HepG2 (cell line): Measurements from ENCODE around the gene MRFAP1L1. TPM values are rescaled to one million over a fixed set of nuclear protein-coding genes. Genes with fewer than 3 reads are reported as not detected.

ENCODE experiments used
- EED ChIP-seq: sonication (generic); formaldehyde crosslinking; IDR thresholded peaks from 2 replicates; pipeline ENCODE4 v1.5.0; 2020; ENCODE audit warnings: mild to moderate bottlenecking, missing genetic modification reagents
- HMGXB4 ChIP-seq, 2 experiments: sonication (generic) in 1 of 2; formaldehyde crosslinking in 1 of 2; IDR thresholded peaks; 2 replicates each; pipeline versions ENCODE4 v1.4.0 to v1.6.1; 2018 to 2020; ENCODE audit warnings: missing genetic modification reagents in 2 of 2, borderline replicate concordance in 1 of 2, low read depth in 1 of 2, mild to moderate bottlenecking in 1 of 2, missing biosample characterization in 1 of 2
- HNRNPL ChIP-seq: fragments of 200-400 bp; formaldehyde crosslinking; IDR thresholded peaks from 2 replicates; pipeline ENCODE4 v1.6.1; 2017; ENCODE audit warnings: mild to moderate bottlenecking, low read depth, low read length
- MAZ ChIP-seq, 2 experiments: sonication (generic) in 1 of 2; formaldehyde crosslinking in 1 of 2; IDR thresholded peaks; 2 replicates each; pipeline versions ENCODE4 v1.5.0 to v1.6.1; 2012 to 2020; ENCODE audit warnings: low read depth in 2 of 2, mild to moderate bottlenecking in 2 of 2, borderline replicate concordance in 1 of 2, improper control_type of control experiment in 1 of 2, low read length in 1 of 2, missing genetic modification reagents in 1 of 2, moderate library complexity in 1 of 2
- MTA1 ChIP-seq: sonication (generic); formaldehyde crosslinking; IDR thresholded peaks from 2 replicates; pipeline ENCODE4 v1.4.0; 2020; ENCODE audit warnings: missing genetic modification reagents, mild to moderate bottlenecking, borderline replicate concordance
- MYC ChIP-seq: sonication (generic); formaldehyde crosslinking; IDR thresholded peaks from 2 replicates; pipeline ENCODE4 v1.9.0; 2021; ENCODE audit warnings: missing genetic modification reagents, borderline replicate concordance
- NR2F6 ChIP-seq, 2 experiments: IDR thresholded peaks; 2 replicates each; pipeline ENCODE4 v1.6.1; 2016; ENCODE audit warnings: antibody characterized with exemption in 1 of 2, mild to moderate bottlenecking in 1 of 2
- PCBP1 ChIP-seq: fragments of 200-400 bp; formaldehyde crosslinking; IDR thresholded peaks from 2 replicates; pipeline ENCODE4 v1.6.1; 2017; ENCODE audit warnings: mild to moderate bottlenecking, low read depth, low read length, borderline replicate concordance
- PITX1 ChIP-seq: sonication (generic); formaldehyde crosslinking; IDR thresholded peaks from 2 replicates; pipeline ENCODE4 v1.5.1; 2020; ENCODE audit warnings: mild to moderate bottlenecking, missing genetic modification reagents
- RBM22 ChIP-seq: fragments of 200-400 bp; formaldehyde crosslinking; optimal IDR thresholded peaks from 2 replicates; pipeline ENCODE3; 2017; ENCODE audit warnings: mild to moderate bottlenecking, low read length, moderate library complexity
- RXRA ChIP-seq: sonication (generic); formaldehyde crosslinking; IDR thresholded peaks from 2 replicates; pipeline ENCODE4 v1.5.1; 2020; ENCODE audit warnings: missing genetic modification reagents
- TEAD3 ChIP-seq: optimal IDR thresholded peaks from 2 replicates; pipeline ENCODE3; 2016; ENCODE audit warnings: borderline replicate concordance
- TFAP4 ChIP-seq: sonication (generic); IDR thresholded peaks from 2 replicates; pipeline ENCODE4 v1.6.1; 2016; ENCODE audit warnings: low read depth, borderline replicate concordance
- TSC22D2 ChIP-seq: sonication (generic); formaldehyde crosslinking; IDR thresholded peaks from 2 replicates; pipeline ENCODE4 v1.5.1; 2020; ENCODE audit warnings: missing genetic modification reagents, mild to moderate bottlenecking, borderline replicate concordance
- ZFP91 ChIP-seq: sonication (generic); formaldehyde crosslinking; IDR thresholded peaks from 2 replicates; pipeline ENCODE4 v1.9.0; 2022; ENCODE audit warnings: missing genetic modification reagents, mild to moderate bottlenecking, borderline replicate concordance
- ZNF292 ChIP-seq: sonication (generic); formaldehyde crosslinking; IDR thresholded peaks from 2 replicates; pipeline ENCODE4 v1.8.1; 2022; ENCODE audit warnings: mild to moderate bottlenecking, low read depth, missing genetic modification reagents, borderline replicate concordance
- ZNF30 ChIP-seq: sonication (generic); formaldehyde crosslinking; IDR thresholded peaks from 2 replicates; pipeline ENCODE4 v1.5.0; 2020; ENCODE audit warnings: mild to moderate bottlenecking, missing genetic modification reagents
- ZNF331 ChIP-seq: sonication (generic); formaldehyde crosslinking; IDR thresholded peaks from 2 replicates; pipeline ENCODE4 v1.4.0; 2020; ENCODE audit warnings: missing genetic modification reagents
- ZNF431 ChIP-seq: sonication (generic); formaldehyde crosslinking; IDR thresholded peaks from 2 replicates; pipeline ENCODE4 v1.9.0; 2022; ENCODE audit warnings: missing genetic modification reagents, low read depth, mild to moderate bottlenecking, borderline replicate concordance
- ZNF761 ChIP-seq: sonication (generic); formaldehyde crosslinking; conservative IDR thresholded peaks from 2 replicates; pipeline ENCODE4 v1.4.0; 2020; ENCODE audit warnings: mild to moderate bottlenecking, missing genetic modification reagents
- ZNF788 ChIP-seq: sonication (generic); formaldehyde crosslinking; IDR thresholded peaks from 2 replicates; pipeline ENCODE4 v1.5.0; 2020; ENCODE audit warnings: mild to moderate bottlenecking, missing genetic modification reagents, borderline replicate concordance
- polyA plus RNA-seq, 8 experiments: library from polyadenylated mRNA; depleted of rRNA in 3 of 8; stranded (reverse) in 7 of 8; unstranded in 1 of 8; fragments of >200 nt; fragmentation: Illumina TruSeq in 4 of 8; extraction: Trizol in 4 of 8; gene quantifications; 2 replicates each; pipeline versions ENCODE4 v1.2.1 to v1.2.3, GENCODE V29; 2011 to 2016; ENCODE audit warnings: low read depth in 4 of 8, missing spikeins in 1 of 8, mixed read lengths in 1 of 8; ENCODE audit not compliant: insufficient read depth in 1 of 8
- total RNA-seq, 5 experiments: library from RNA; depleted of rRNA; stranded (reverse); fragments of >200 nt; fragmentation: Illumina TruSeq; extraction: Trizol; gene quantifications; 2 replicates each; pipeline ENCODE4 v1.2.3, GENCODE V29; 2016; ENCODE audit warnings: low read depth in 1 of 5
- TF ChIP-seq, protein P1 (sequence below): sonication (generic); formaldehyde crosslinking; IDR thresholded peaks from 2 replicates; pipeline ENCODE4 v1.4.0; 2020; ENCODE audit warnings: missing genetic modification reagents, borderline replicate concordance

MRFAP1L1 gene
- total and polyA plus RNA-seq, 2 of the 13 experiments (the other 11 are each of a cell fraction or from before 2014, with no cell fraction given), result 44.8 to 76.6 TPM

DNA sequence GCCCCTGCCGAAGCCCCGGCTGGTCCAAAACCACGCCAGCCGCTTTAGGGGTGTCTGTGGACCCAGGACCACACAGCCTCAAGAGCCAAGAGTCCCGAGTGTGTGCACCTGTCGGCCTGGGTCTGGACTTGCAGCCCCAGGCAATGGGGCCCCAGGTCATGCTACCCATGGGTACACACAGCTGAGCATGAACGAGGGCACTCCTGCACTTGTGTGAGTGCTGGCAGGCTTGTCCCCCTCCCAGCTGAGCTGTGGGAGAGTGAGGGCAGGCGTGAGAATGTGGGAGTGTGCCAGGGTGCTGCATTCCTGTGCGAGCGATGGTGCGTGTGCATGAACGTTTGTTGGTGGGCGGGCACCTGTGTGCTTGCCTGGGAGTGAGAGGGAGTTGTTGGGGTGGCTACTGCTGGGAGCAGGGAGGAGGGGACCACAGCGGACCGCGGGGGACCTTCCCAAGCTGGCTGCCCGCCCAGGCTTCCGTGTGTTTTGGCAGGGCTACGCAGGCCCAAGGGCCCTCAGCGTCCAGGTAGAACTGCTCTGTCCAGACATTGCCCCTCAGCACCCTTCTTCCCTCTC, 37.1 kb upstream of the MRFAP1L1 start (continued):
- TF ChIP-seq HMGXB4 (CRISPR knock-in tag; IDR thresholded peaks at IDR 0.05; ENCODE audit: borderline replicate concordance in 1 of 2, low read depth in 1 of 2), result peak in 1 of 2 experiments; percentile 16; a peak in 1 of 4 replicates
- no peak for TF ChIP-seq RBM22
- TF ChIP-seq ZNF331 (CRISPR knock-in tag), result 0 out of 2 replicates have a peak, but pooled peaks have one; percentile 40
- peak; percentile 58; the same call in 1 of the 2 replicates for TF ChIP-seq ZNF788 (CRISPR knock-in tag)
- no peak for TF ChIP-seq MAZ (IDR thresholded peaks at IDR 0.05; ENCODE audit: borderline replicate concordance, low read depth, low read length)
- peak; percentile 57; the same call in 1 of the 2 replicates for TF ChIP-seq MAZ (CRISPR knock-in tag; IDR thresholded peaks at IDR 0.05; ENCODE audit: low read depth)
- TF ChIP-seq EED (CRISPR knock-in tag), result 0 out of 2 replicates have a peak, but pooled peaks have one; percentile 16
- peak; percentile 65; the same call in 1 of the 2 replicates for TF ChIP-seq ZFP91 (CRISPR knock-in tag)
- peak; percentile 63 for TF ChIP-seq TEAD3 (CRISPR knock-in tag)
- TF ChIP-seq MTA1, result peak; percentile 34; the same call in 1 of the 2 replicates
- no peak for TF ChIP-seq ZNF30
- TF ChIP-seq RXRA (CRISPR knock-in tag), result peak; percentile 35; the same call in 1 of the 2 replicates
- no peak for TF ChIP-seq NR2F6 (IDR thresholded peaks at IDR 0.05)
- 0 out of 2 replicates have a peak, but pooled peaks have one; percentile 10 for TF ChIP-seq NR2F6 (CRISPR knock-in tag; IDR thresholded peaks at IDR 0.05)
- 0 out of 2 replicates have a peak, but pooled peaks have one; percentile 41 for TF ChIP-seq PCBP1
- TF ChIP-seq TFAP4, result peak; percentile 48; the same call in 1 of the 2 replicates
- 0 out of 2 replicates have a peak, but pooled peaks have one; percentile 36 for TF ChIP-seq ZNF431 (CRISPR knock-in tag)
- TF ChIP-seq, protein P1, sequence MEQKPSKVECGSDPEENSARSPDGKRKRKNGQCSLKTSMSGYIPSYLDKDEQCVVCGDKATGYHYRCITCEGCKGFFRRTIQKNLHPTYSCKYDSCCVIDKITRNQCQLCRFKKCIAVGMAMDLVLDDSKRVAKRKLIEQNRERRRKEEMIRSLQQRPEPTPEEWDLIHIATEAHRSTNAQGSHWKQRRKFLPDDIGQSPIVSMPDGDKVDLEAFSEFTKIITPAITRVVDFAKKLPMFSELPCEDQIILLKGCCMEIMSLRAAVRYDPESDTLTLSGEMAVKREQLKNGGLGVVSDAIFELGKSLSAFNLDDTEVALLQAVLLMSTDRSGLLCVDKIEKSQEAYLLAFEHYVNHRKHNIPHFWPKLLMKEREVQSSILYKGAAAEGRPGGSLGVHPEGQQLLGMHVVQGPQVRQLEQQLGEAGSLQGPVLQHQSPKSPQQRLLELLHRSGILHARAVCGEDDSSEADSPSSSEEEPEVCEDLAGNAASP (CRISPR knock-in tag), result 0 out of 2 replicates have a peak, but pooled peaks have one; percentile 19
- TF ChIP-seq HNRNPL, result peak; percentile 84; the same call in 1 of the 2 replicates
- TF ChIP-seq PITX1 (CRISPR knock-in tag), result 0 out of 2 replicates have a peak, but pooled peaks have one; percentile 32
- TF ChIP-seq ZNF761, result no peak
- TF ChIP-seq MYC, result 0 out of 2 replicates have a peak, but pooled peaks have one; percentile 48
- no peak for TF ChIP-seq TSC22D2 (CRISPR knock-in tag)
- TF ChIP-seq ZNF292 (CRISPR knock-in tag), result peak; percentile 72
